NCI-H1092 treated with DMSO at 0.1 percent for 48 hours (cell line): ENCODE data around the gene TNIP1.

Source experiments
- DNase-seq: peaks from one replicate; lab custom pipeline; 2025; lab: John Stamatoyannopoulos, UW

TNIP1 gene

GRCh38 chr5:150999704-151000442 is 81.0 kb downstream of the TNIP1 start:
- peak; percentile 61 for DNase-seq

- DNase-seq, result no peak
Observed at GRCh38 chr5:150993826-150994412, 86.9 kb downstream of the TNIP1 start.

DNA sequence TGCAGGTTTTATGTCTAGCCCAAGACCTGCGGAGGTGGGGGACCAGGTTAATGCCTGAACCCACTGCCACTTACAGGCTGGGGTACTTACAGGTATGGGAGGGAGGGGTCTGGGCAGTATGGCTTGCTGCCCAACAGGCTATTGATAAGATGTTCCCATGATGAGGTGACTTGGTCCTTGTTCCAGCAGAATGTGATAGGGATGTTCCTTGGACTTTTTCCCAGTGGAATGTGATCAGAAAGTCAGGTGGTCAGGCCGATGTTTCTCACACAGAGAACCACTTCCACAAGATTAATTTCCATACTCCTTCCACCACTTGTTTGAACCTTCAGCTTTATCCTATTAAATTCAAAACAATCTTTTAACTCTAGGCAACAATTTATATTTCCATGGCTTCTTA is 87.4 kb downstream of the TNIP1 start:
- no peak for DNase-seq

GRCh38 chr5:150992705-150993104 is 88.1 kb downstream of the TNIP1 start:
- no peak for DNase-seq

- no peak for DNase-seq
Observed at GRCh38 chr5:150989695-150990094, 91.1 kb downstream of the TNIP1 start.

DNA sequence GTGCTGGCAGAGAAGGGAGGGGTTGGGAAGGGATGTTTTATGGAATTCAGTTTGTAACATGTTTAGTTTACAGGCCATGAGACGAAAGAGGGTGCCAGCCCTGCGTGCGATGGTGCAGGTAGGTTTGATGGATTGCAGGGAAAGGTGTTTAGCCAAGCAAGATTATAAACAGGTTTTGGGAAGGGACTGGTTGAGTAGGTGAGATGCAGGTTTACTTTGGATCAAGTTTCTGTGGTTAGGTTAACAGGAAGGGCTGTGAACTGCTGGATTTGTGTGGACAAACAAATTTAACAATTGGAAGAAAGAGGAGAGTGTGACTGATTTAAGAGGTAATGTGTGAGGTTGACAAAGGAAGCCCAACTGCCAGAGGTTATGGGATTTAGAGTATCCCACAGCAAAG is 93.1 kb downstream of the TNIP1 start:
- DNase-seq, result no peak
